ENCODE data around the gene SLCO1A2.

DNA sequence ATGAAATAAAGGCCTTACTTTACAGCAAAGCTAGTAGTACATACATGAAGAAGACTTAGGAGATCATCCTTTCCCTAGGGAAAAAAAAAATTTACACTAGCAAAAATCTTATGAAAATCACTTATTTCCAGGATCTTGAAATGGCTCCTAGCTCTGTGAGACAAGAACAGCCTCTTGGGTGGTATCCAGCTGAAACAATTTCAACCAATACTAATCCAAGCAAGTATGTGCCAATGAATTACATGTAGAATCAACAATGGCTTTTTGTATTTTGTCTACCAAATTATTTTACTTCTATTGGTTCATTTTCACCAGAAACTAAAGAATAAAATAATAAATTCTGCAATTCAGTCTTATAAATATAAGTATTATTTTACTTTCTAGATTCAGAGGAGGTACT lies 2.7 kb upstream of the SLCO1A2 start:
- TF ChIP-seq, protein P1, sequence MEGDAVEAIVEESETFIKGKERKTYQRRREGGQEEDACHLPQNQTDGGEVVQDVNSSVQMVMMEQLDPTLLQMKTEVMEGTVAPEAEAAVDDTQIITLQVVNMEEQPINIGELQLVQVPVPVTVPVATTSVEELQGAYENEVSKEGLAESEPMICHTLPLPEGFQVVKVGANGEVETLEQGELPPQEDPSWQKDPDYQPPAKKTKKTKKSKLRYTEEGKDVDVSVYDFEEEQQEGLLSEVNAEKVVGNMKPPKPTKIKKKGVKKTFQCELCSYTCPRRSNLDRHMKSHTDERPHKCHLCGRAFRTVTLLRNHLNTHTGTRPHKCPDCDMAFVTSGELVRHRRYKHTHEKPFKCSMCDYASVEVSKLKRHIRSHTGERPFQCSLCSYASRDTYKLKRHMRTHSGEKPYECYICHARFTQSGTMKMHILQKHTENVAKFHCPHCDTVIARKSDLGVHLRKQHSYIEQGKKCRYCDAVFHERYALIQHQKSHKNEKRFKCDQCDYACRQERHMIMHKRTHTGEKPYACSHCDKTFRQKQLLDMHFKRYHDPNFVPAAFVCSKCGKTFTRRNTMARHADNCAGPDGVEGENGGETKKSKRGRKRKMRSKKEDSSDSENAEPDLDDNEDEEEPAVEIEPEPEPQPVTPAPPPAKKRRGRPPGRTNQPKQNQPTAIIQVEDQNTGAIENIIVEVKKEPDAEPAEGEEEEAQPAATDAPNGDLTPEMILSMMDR (IDR thresholded peaks at IDR 0.05) = no peak
- TF ChIP-seq, protein P2, sequence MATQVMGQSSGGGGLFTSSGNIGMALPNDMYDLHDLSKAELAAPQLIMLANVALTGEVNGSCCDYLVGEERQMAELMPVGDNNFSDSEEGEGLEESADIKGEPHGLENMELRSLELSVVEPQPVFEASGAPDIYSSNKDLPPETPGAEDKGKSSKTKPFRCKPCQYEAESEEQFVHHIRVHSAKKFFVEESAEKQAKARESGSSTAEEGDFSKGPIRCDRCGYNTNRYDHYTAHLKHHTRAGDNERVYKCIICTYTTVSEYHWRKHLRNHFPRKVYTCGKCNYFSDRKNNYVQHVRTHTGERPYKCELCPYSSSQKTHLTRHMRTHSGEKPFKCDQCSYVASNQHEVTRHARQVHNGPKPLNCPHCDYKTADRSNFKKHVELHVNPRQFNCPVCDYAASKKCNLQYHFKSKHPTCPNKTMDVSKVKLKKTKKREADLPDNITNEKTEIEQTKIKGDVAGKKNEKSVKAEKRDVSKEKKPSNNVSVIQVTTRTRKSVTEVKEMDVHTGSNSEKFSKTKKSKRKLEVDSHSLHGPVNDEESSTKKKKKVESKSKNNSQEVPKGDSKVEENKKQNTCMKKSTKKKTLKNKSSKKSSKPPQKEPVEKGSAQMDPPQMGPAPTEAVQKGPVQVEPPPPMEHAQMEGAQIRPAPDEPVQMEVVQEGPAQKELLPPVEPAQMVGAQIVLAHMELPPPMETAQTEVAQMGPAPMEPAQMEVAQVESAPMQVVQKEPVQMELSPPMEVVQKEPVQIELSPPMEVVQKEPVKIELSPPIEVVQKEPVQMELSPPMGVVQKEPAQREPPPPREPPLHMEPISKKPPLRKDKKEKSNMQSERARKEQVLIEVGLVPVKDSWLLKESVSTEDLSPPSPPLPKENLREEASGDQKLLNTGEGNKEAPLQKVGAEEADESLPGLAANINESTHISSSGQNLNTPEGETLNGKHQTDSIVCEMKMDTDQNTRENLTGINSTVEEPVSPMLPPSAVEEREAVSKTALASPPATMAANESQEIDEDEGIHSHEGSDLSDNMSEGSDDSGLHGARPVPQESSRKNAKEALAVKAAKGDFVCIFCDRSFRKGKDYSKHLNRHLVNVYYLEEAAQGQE (IDR thresholded peaks at IDR 0.05; ENCODE audit: insufficient read depth in 1 of 2, low read depth in 2 of 2, low read length in 1 of 2) = no peak

All from Panc1 (cell line).